GM19463 (cell line): ENCODE measurements around the gene TFCP2L1.
A peak's percentile ranks its signal among the peaks of the same experiment; 100 is the strongest.
"Not testable (repeated sequence)": the region's sequence is repeated elsewhere in the genome, so short reads cannot be mapped to it uniquely, and the experiment has no call there.

Experiments used
- ATAC-seq: cut with Tn5 transposase; IDR thresholded peaks from one replicate; pipeline ENCODE4 v1.9.1; 2021; ENCODE audit warnings: mild to moderate bottlenecking, moderate library complexity; ENCODE audit not compliant: unreplicated experiment

TFCP2L1 gene, protein sequence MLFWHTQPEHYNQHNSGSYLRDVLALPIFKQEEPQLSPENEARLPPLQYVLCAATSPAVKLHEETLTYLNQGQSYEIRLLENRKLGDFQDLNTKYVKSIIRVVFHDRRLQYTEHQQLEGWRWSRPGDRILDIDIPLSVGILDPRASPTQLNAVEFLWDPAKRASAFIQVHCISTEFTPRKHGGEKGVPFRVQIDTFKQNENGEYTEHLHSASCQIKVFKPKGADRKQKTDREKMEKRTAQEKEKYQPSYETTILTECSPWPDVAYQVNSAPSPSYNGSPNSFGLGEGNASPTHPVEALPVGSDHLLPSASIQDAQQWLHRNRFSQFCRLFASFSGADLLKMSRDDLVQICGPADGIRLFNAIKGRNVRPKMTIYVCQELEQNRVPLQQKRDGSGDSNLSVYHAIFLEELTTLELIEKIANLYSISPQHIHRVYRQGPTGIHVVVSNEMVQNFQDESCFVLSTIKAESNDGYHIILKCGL

DNA sequence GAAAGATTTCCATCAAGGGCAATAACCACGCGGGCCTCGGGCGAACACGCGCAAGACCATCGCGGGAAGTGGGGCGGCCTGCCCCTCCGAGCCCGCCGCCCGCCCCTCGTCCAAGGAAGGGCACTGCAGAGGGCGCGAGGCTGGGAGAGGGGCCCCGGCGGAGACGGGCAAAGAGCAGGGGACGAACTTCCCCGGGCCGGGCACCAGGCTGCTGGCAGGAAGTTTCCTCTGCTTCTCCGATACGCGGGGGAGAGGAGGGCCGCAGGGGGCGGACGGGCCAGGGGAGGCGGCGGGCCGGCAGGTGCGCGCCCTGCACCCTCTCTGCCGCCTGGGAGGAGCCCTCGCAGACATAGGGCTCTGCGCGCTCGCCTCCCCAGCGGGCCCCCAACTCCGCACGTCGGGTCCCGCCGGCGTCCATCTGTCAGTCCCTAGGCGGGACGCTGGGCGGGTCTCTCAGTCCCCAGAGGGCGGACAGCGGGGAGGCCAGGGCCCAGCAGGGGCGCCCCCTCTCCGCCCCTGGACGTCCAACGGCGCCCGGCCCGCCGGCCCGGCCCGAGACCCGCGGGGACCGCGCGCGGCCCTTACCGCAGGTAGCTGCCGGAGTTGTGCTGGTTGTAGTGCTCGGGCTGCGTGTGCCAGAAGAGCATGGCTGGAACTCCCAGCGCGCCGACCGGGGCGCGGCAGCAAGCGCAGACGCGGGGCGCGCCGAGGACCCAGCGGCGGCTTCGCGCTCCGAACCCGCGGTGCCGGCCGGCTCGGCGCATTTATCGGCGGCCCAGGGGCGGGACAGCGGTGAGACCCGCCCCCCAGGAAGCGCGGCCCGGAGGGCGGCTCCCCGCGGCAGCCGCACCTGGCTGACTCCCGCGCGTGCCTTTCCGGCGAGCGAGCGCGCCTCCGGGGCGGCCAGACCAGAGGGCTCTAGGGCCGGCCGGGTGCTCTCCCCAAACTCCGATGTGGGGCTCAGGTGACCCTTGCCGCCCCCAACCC, at the start of gene TFCP2L1:
Gene TFCP2L1, minus strand, starts transcription at position 740 of the 987 bp plus-strand sequence. Its CDS starts 93 bp downstream, at position 647.
- ATAC-seq = peak; percentile 67

DNA sequence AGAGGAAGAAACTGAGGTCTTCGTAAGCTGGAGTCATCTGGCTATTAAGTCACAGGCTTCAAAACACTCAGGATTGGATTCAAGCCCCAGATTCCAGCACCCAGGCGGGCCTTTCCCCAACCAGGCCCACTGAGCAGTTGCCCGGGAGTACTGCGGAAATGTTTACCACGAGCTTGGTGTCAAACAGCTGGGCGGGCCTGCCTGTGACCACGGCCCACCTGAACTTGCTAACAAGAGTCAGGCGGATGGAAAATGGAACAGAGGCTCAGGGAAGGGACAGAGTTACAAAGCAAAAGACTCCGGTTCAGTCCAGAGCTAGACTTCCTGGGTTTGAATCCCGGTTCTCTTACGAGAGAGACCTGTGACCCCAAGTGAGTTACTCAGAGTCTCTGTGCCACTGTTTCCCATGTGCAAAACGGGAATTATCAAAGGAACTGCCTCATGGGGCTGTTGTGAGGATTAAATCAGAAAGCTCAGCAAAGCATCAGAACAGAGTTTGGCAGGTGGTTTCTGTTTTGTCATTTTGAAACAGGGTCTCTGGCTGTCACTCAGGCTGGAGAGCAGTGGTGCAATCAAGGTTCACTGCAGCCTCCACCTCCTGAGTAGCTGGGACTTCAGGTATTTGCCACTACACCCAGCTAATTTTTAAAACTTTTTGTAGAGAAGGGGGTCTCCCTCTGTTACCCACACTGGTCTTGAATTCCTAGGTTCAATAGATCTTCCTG, 49.0 kb upstream of the TFCP2L1 start:
- ATAC-seq = peak; percentile 92

GRCh38 chr2:121333231-121333630, 48.2 kb upstream of the TFCP2L1 start:
- ATAC-seq = no peak

DNA sequence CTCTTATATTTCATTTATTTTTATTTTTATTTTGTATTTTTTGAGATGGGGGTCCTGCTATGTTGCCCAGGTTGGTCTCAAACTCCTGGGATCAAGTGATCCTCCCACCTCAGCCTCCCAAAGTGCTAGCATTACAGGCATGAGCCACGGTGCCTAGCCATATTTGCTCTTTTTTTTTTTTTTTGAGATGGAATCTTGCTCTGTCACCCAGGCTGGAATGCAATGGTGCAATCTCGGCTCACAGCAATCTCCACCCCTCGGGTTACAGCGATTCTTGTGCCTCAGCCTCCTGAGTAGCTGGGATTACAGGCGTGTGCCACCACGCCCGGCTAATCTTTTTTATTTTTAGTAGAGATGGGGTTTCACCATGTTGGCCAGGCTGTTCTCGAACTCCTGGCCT, 46.3 kb upstream of the TFCP2L1 start:
- not testable (repeated sequence) for ATAC-seq

- no peak for ATAC-seq
These were observed 45.9 kb upstream of the TFCP2L1 start for GRCh38 chr2:121330921-121331320.

- ATAC-seq = no peak
These were observed 44.8 kb upstream of the TFCP2L1 start for GRCh38 chr2:121329786-121330185.

DNA sequence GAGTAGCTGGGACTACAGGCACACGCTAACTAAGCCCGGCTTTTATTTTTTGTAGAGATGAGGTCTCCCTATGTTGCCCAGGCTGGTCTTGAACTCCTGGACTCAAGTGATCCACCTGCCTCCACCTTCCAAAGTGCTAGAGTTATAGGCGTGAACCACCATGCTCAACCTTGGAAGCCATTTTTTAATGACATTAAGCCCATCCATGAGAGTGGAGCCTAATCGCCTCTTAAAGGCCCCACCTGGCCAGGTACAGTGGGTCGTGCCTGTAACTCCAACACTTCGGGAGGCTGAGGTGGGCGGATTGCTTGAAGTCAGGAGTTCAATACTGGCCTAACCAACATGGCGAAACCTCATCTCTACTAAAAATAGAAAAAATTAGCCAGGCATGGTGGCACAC, 41.6 kb upstream of the TFCP2L1 start:
- no peak for ATAC-seq

DNA sequence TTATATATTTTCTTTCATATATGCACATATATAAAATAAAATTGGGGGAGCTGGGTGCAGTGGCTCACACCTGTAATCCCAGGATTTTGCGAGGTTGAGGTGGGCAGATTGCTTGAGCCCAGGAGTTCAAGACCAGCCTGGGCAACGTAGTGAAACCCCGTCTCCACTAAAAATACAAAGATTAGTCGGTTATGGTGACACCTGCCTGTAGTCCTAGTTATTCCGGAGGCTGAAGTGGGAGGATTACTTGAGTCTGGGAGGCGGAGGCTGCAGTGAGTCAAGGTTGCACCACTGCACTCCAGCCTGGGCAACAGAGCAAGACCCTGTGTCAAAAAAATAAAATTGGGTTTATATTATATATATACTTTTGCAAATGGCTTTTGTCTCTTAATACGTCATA, 39.6 kb upstream of the TFCP2L1 start:
- ATAC-seq = no peak

GRCh38 chr2:121321476-121321875, 36.5 kb upstream of the TFCP2L1 start:
- no peak for ATAC-seq

DNA sequence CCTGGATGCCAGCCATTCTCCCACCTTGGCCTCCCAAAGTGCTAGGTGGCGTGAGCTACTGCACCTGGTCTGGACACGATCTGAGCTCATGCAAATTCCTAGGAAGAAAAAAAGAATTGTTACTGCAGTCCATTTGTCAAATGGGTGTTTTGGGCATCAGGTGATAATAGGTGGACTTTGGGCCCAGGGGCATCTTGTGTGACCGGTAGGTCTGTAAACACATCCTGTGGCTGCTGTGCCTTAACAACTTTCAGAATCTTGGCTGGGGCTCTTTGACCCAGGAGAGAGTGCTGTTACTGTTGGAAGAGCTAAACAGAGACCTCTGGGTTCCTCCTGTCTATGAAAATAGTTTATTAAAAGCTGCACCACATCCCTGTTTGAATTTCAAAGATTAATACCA, 34.9 kb upstream of the TFCP2L1 start:
- ATAC-seq = no peak

GRCh38 chr2:121316986-121317385, 32.0 kb upstream of the TFCP2L1 start:
- ATAC-seq = no peak

DNA sequence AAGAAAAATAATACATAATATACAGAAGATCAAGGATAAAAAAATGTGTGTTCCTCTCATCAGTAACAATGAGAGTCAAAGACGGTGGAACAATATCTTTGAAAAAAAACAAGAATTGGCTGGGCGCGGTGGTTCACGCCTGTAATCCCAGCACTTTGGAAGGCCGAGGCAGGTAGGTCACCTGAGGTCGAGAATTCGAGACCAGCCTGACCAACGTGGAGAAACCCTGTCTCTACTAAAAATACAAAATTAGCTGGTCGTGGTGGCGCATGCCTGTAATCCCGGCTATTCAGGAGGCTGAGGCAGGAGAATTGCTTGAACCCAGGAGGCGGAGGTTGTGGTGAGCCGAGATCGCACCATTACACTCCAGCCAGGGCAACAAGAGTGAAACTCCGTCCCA, 28.7 kb upstream of the TFCP2L1 start:
- not testable (repeated sequence) for ATAC-seq

GRCh38 chr2:121309801-121310200, 24.8 kb upstream of the TFCP2L1 start:
- no peak for ATAC-seq

- no peak for ATAC-seq
These were observed 24.3 kb upstream of the TFCP2L1 start for GRCh38 chr2:121309323-121309722.

DNA sequence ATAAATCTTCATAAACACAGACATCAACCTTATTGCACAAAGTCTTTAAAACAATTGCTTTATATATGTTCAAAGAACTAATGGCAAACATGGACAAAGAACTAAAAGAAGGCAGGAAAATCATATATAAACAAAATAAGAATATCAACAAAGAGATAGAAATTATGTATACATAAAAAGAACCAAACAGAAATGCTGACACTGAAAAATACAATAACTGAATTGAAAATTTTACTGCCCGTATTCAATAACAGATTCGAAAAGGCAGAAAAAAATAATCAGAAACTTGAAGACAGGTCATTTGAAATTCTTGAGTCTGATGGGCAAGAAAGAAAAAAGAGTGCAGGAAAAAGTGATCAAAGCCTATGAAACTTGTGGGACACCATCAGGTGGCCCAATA, 22.0 kb upstream of the TFCP2L1 start:
- no peak for ATAC-seq

GRCh38 chr2:121304941-121305340, 19.9 kb upstream of the TFCP2L1 start:
- ATAC-seq = no peak

GRCh38 chr2:121303531-121304263, 18.7 kb upstream of the TFCP2L1 start:
- ATAC-seq = no peak

GRCh38 chr2:121301190-121301589, 16.2 kb upstream of the TFCP2L1 start:
- not testable (repeated sequence) for ATAC-seq

DNA sequence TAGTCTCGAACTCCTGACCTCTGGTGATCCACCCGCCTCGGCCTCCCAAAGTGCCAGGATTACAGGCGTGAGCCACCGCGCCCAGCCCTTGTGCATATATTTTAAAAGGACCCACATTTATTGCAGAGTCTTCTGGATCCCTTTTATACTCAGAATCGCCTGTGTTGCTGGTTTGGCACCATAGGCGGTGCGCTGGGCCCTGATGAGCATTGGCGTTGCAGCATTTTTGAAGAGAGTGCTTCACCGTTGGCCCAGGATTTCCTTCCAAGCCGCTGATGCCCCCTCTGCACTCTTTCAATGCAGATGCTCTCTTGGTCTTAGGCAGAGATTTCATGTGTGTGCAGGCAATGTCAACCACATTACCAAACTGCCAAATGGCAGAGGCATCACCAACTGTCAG, 13.5 kb upstream of the TFCP2L1 start:
- no peak for ATAC-seq

- ATAC-seq = not testable (repeated sequence)
These were observed 12.9 kb upstream of the TFCP2L1 start for GRCh38 chr2:121297866-121298265.
